ENCODE results near the gene ITGB2.

The ITGB2 gene

GRCh38 chr21:44858291-44858690 is 62.4 kb downstream of the ITGB2 start:
- H3K9ac ChIP-seq (ENCODE audit: low read length): no peak overlapping the region
- no peaks in the 10 kb centered on the region for H3K27me3 ChIP-seq (ENCODE audit: control insufficient read depth, insufficient read depth, low read length)
- H3K4me3 ChIP-seq (ENCODE audit: low read length): no peak overlapping the region
- H3K4me1 ChIP-seq (ENCODE audit: control insufficient read depth, insufficient read depth, low read length): peaks cover 2% of the 10 kb centered on the region
- no peak overlapping the region for H3K27ac ChIP-seq (ENCODE audit: low read depth, low read length)
- peaks cover 31% of the 10 kb centered on the region for H3K36me3 ChIP-seq (ENCODE audit: control insufficient read depth, insufficient read depth, low read length)

- Histone ChIP-seq H3K9ac (ENCODE audit: low read length) (no peak overlapping the region), H3K36me3 (ENCODE audit: control insufficient read depth, insufficient read depth, low read length) (peaks cover 31% of the 10 kb centered on the region), H3K27ac (ENCODE audit: low read depth, low read length) (no peak overlapping the region)
Measured at GRCh38 chr21:44857127-44857892, 63.4 kb downstream of the ITGB2 start.

DNA sequence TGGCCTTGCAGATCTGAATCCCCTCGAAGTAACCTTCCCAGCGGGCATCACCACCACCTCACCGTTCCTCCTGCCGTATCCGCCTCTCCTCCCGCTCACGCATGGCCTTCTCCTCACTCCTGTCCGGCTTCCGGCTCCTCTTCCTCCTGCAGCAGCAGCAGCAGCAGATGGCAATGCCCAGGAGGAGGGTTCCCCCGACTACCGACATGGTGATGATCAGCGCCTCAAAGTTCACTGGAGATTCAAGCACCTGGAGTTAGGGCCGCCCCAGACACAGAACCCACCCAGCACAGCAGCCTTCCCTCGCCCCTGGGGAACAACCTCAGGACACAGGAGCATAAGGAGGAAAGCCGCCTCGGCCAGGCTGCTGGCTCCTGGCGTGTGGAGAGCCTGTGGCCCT is 64.6 kb downstream of the ITGB2 start:
- peaks cover 2% of the 10 kb centered on the region for H3K4me1 ChIP-seq (ENCODE audit: control insufficient read depth, insufficient read depth, low read length)
- no peak overlapping the region for H3K9ac ChIP-seq (ENCODE audit: low read length)
- H3K27me3 ChIP-seq (ENCODE audit: control insufficient read depth, insufficient read depth, low read length): no peaks in the 10 kb centered on the region
- no peak overlapping the region for H3K4me3 ChIP-seq (ENCODE audit: low read length)
- H3K27ac ChIP-seq (ENCODE audit: low read depth, low read length): no peak overlapping the region
- H3K36me3 ChIP-seq (ENCODE audit: control insufficient read depth, insufficient read depth, low read length): peaks cover 27% of the 10 kb centered on the region

More at GRCh38 chr21:44857127-44857892, 63.4 kb downstream of the ITGB2 start:
- H3K4me1 ChIP-seq (ENCODE audit: control insufficient read depth, insufficient read depth, low read length): peaks cover 2% of the 10 kb centered on the region
- H3K27me3 ChIP-seq (ENCODE audit: control insufficient read depth, insufficient read depth, low read length): no peaks in the 10 kb centered on the region
- H3K4me3 ChIP-seq (ENCODE audit: low read length): no peak overlapping the region

DNA sequence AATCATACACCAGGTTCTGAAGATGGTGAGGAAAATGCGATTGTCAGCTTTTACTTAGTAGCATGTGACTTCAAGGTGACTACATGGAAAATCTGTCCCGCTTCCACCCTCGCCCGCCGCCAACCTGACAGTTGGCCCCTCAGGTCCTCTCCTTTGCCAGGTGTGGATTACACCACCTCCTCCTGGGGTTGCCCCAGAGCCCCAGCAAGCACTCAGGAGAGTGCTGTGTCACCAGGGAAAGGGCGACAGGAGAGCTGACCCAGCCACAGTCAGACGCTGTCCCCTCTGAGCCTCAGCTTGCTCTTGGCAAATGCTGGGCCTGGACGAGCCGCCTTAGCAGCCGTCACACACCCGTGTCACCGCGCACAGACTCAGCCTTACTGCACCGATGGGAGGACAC is 65.1 kb downstream of the ITGB2 start:
- peaks cover 32% of the 10 kb centered on the region for H3K36me3 ChIP-seq (ENCODE audit: control insufficient read depth, insufficient read depth, low read length)
- H3K4me3 ChIP-seq (ENCODE audit: low read length): no peak overlapping the region
- peaks cover 2% of the 10 kb centered on the region for H3K4me1 ChIP-seq (ENCODE audit: control insufficient read depth, insufficient read depth, low read length)
- H3K27ac ChIP-seq (ENCODE audit: low read depth, low read length): no peak overlapping the region
- no peaks in the 10 kb centered on the region for H3K27me3 ChIP-seq (ENCODE audit: control insufficient read depth, insufficient read depth, low read length)
- no peak overlapping the region for H3K9ac ChIP-seq (ENCODE audit: low read length)

DNA sequence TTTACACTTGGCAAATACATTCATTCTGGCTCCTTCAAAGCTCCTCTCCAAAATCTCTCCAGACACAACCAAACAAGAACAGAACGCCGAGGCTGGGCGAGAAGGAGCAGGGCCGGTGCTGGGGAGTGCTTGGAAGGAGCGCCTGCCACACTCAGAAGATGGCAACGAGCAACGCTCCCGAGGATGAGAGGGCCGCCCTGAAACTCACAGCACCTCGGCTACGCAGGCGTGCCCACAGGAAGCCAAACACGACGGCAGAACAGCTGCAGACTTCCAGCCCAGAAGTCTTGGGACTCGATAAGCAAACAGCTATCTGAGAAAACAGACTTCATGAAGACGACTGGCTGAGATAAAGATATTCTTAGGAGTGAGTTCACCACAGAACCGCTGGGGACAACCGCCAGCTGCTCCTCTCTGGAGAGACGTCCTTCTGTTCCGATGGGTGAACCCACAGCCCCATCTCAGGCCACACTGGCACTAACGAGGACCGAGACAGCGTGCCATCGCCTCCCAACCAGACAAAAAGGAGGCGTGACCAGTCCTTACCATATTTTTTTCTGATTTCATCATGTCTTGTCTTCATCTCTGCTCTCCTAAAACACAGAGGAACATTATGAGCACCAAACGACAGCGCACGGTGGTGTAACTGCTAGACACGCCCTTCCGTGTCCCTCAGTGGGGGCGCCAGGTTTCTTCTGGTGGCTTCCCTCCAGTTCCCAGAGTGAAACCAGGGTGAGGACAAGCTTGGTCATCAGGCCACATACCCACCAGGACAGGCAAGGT is 65.8 kb downstream of the ITGB2 start:
- Histone ChIP-seq H3K27me3 (ENCODE audit: control insufficient read depth, insufficient read depth, low read length) (no peaks in the 10 kb centered on the region), H3K36me3 (ENCODE audit: control insufficient read depth, insufficient read depth, low read length) (peaks cover 37% of the 10 kb centered on the region), H3K9ac (ENCODE audit: low read length) (no peak overlapping the region), H3K4me1 (ENCODE audit: control insufficient read depth, insufficient read depth, low read length) (peaks cover 2% of the 10 kb centered on the region), H3K27ac (ENCODE audit: low read depth, low read length) (no peak overlapping the region), H3K4me3 (ENCODE audit: low read length) (no peak overlapping the region)

DNA sequence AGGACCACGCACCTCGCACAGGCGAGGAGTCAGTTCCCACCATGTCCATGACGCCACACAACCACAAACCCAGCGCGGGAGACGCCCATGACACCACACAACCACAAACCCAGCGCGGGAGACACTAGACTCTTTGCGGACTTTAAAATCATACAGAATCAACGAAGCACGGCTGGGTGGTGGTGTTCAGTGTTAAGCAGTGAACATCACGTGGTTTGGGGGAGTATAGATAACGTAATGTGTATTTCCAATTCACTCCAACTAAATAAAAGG is 66.4 kb downstream of the ITGB2 start:
- H3K9ac ChIP-seq (ENCODE audit: low read length): no peak overlapping the region
- H3K4me1 ChIP-seq (ENCODE audit: control insufficient read depth, insufficient read depth, low read length): peaks cover 2% of the 10 kb centered on the region
- peaks cover 37% of the 10 kb centered on the region for H3K36me3 ChIP-seq (ENCODE audit: control insufficient read depth, insufficient read depth, low read length)
- H3K27me3 ChIP-seq (ENCODE audit: control insufficient read depth, insufficient read depth, low read length): no peaks in the 10 kb centered on the region
- no peak overlapping the region for H3K4me3 ChIP-seq (ENCODE audit: low read length)
- H3K27ac ChIP-seq (ENCODE audit: low read depth, low read length): no peak overlapping the region

GRCh38 chr21:44853601-44854390 is 66.9 kb downstream of the ITGB2 start:
- H3K4me1 ChIP-seq (ENCODE audit: control insufficient read depth, insufficient read depth, low read length): peaks cover 2% of the 10 kb centered on the region
- H3K27me3 ChIP-seq (ENCODE audit: control insufficient read depth, insufficient read depth, low read length): no peaks in the 10 kb centered on the region
- no peak overlapping the region for H3K27ac ChIP-seq (ENCODE audit: low read depth, low read length)
- peaks cover 33% of the 10 kb centered on the region for H3K36me3 ChIP-seq (ENCODE audit: control insufficient read depth, insufficient read depth, low read length)
- H3K9ac ChIP-seq (ENCODE audit: low read length): no peak overlapping the region
- no peak overlapping the region for H3K4me3 ChIP-seq (ENCODE audit: low read length)

DNA sequence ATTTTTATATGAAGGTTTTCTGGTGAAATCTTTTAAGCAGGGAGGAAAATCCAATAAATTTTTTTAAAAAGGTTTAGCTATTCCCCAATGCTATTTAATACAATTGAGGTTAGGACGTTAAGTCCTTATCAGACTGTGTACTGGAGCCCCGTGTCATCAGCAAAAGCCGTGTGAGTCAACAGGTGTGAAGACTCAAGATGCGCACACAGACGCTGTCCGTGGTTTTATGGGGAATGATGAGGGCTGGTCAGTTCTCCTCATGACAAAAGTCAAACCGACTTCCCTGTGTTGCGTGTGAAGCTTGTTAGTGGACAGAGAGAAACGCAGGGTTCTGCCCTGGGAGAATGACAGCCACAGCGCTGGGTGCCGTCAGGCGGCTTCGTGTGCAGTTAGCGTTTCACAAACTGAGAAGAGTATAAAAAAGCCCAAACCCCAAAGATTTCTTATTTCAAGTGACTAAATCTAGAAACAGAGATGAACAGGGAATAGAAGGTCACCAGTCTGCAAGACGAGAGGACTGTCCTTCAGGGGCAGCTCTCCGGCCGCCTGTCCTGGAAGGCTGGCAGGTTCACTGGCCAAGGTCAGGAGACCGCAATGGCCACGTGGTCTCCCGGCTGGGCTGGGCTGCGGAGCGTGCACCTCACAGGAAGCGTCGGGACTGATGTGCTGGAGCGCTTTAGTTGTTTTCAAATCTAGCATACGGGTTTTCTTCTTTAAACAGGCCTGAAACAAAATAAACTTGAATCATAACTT is 69.6 kb downstream of the ITGB2 start:
- no peak overlapping the region for H3K27ac ChIP-seq (ENCODE audit: low read depth, low read length)
- H3K9ac ChIP-seq (ENCODE audit: low read length): no peak overlapping the region
- no peak overlapping the region for H3K4me3 ChIP-seq (ENCODE audit: low read length)
- H3K4me1 ChIP-seq (ENCODE audit: control insufficient read depth, insufficient read depth, low read length): peaks cover 3% of the 10 kb centered on the region
- peaks cover 27% of the 10 kb centered on the region for H3K36me3 ChIP-seq (ENCODE audit: control insufficient read depth, insufficient read depth, low read length)
- H3K27me3 ChIP-seq (ENCODE audit: control insufficient read depth, insufficient read depth, low read length): no peaks in the 10 kb centered on the region

DNA sequence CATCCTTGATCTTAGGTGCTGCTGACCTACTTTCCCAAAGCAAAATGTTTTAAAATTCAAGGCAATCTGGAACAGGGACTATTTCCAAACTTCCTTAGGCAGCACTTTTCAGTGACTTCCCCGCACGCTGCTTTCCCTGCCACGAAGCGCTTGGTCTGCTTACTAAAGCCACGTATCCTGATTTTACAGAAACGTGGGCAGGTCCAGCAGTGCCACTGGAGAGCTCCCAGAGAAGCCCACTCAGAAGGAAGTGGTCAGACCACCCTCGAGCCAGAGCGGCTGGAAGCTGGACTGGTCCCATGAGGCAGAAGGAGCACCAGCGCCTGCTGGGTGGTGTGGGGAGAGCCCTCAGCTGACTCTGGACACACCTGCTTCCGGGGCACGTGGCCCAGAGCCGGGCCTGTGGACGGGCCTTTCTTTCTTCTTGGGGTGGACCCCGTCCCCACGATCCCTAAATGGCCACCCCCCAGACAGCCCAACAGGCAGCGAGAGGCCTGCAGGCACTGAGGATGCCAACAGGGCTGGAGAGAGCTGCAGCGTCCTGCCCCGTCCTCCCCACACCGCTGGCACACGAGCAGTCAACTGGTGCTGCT is 70.4 kb downstream of the ITGB2 start:
- Histone ChIP-seq H3K9ac (ENCODE audit: low read length) (no peak overlapping the region), H3K36me3 (ENCODE audit: control insufficient read depth, insufficient read depth, low read length) (peaks cover 22% of the 10 kb centered on the region), H3K27ac (ENCODE audit: low read depth, low read length) (no peak overlapping the region), H3K27me3 (ENCODE audit: control insufficient read depth, insufficient read depth, low read length) (no peaks in the 10 kb centered on the region), H3K4me3 (ENCODE audit: low read length) (no peak overlapping the region), H3K4me1 (ENCODE audit: control insufficient read depth, insufficient read depth, low read length) (peaks cover 3% of the 10 kb centered on the region)

GRCh38 chr21:44849616-44850130 is 71.0 kb downstream of the ITGB2 start:
- Histone ChIP-seq H3K27ac (ENCODE audit: low read depth, low read length) (no peak overlapping the region), H3K9ac (ENCODE audit: low read length) (no peak overlapping the region), H3K4me3 (ENCODE audit: low read length) (no peak overlapping the region), H3K4me1 (ENCODE audit: control insufficient read depth, insufficient read depth, low read length) (peaks cover 3% of the 10 kb centered on the region), H3K27me3 (ENCODE audit: control insufficient read depth, insufficient read depth, low read length) (no peaks in the 10 kb centered on the region), H3K36me3 (ENCODE audit: control insufficient read depth, insufficient read depth, low read length) (peaks cover 22% of the 10 kb centered on the region)

DNA sequence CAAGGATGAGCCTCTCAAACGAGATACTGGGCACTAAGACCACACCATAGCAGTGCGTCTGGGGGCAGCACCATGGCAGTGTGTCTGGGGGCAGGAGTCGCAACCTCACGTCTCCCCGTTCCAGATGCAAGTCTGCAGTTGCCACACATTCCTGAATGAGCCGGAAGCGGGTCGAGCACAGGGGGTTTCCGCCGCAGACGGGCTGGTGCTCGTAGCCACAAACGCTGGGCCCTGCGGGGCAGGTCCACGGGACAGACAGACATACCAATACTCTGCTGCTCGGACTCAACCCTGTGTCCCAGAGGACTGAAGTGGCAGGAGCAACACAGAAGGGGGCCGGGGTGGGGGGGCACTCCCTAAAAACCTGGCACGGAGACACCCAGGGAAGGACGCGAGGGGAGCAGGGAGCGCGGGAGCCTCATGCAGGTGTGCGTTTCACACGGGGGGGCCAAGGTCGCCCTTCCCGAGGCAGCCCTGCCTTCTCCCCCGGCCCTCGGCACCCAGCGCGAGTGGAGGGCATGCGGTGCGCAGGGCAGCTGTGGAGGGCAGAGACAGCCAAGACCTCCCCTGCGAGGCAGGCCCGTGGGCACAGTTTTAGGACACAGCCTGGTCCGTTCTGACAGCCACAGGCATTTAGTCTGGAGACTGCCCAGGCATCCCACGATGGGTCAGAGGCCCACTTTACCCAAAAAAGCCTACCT is 71.7 kb downstream of the ITGB2 start:
- no peak overlapping the region for H3K4me3 ChIP-seq (ENCODE audit: low read length)
- peaks cover 18% of the 10 kb centered on the region for H3K36me3 ChIP-seq (ENCODE audit: control insufficient read depth, insufficient read depth, low read length)
- H3K9ac ChIP-seq (ENCODE audit: low read length): no peak overlapping the region
- no peaks in the 10 kb centered on the region for H3K27me3 ChIP-seq (ENCODE audit: control insufficient read depth, insufficient read depth, low read length)
- no peak overlapping the region for H3K27ac ChIP-seq (ENCODE audit: low read depth, low read length)
- peaks cover 3% of the 10 kb centered on the region for H3K4me1 ChIP-seq (ENCODE audit: control insufficient read depth, insufficient read depth, low read length)

Data from rectal smooth muscle tissue (tissue), 1 donor.